ENCODE measurements around the gene TMPRSS15.

DNA sequence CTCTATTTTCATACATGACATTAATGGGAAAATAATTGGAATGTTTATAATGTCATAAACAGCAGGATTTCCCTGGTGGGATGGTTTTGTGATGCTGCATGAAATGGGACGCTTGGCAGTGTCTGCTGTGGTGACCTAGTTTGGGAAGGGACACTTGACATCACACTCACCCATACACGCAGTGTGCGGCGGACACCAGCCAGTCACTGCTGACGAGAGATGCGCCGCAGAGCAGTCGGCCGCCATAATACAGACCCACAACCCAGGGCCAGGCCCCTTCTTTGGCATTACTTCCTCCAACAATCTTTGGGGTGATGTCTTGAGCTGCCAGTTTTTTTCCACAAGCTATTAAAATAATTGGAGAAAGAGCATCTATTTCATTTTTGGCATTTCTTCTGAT, 109.5 kb downstream of the TMPRSS15 start:
- TF ChIP-seq, protein P1, sequence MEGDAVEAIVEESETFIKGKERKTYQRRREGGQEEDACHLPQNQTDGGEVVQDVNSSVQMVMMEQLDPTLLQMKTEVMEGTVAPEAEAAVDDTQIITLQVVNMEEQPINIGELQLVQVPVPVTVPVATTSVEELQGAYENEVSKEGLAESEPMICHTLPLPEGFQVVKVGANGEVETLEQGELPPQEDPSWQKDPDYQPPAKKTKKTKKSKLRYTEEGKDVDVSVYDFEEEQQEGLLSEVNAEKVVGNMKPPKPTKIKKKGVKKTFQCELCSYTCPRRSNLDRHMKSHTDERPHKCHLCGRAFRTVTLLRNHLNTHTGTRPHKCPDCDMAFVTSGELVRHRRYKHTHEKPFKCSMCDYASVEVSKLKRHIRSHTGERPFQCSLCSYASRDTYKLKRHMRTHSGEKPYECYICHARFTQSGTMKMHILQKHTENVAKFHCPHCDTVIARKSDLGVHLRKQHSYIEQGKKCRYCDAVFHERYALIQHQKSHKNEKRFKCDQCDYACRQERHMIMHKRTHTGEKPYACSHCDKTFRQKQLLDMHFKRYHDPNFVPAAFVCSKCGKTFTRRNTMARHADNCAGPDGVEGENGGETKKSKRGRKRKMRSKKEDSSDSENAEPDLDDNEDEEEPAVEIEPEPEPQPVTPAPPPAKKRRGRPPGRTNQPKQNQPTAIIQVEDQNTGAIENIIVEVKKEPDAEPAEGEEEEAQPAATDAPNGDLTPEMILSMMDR (conservative IDR thresholded peaks at IDR 0.05): no peak
- TF ChIP-seq EZH2 (IDR thresholded peaks at IDR 0.05; ENCODE audit: low read depth): no peak
